Natural killer cell (primary cell): ENCODE data around the gene DAAM2. TPM values are rescaled to one million over a fixed set of nuclear protein-coding genes. Genes with fewer than 3 reads are reported as not detected.

Source experiments
- ATAC-seq, 3 donors: fragments of 150-1000 bp in 2 of 3; fragments of 200-7000 bp in 1 of 3; cut with Tn5 transposase; 1 replicate in 1 of 3; 2 replicates in 2 of 3; pipeline ENCODE4 v1.10.0; 2021; ENCODE audit warnings: mild to moderate bottlenecking in 2 of 3, moderate library complexity in 2 of 3
- DNase-seq, 2 donors: peaks; one replicate each; pipeline versions ENCODE4 v3.0.0 to v3.0.0-alpha.2; 2013 to 2021; ENCODE audit warnings: mixed read lengths in 1 of 2
- H3K27ac ChIP-seq: one replicate; pipeline ENCODE4 v1.5.1; 2013; ENCODE audit warnings: mild to moderate bottlenecking, low read length
- H3K27me3 ChIP-seq: one replicate; pipeline ENCODE4 v1.6.1; 2013; ENCODE audit warnings: low read length; ENCODE audit not compliant: control insufficient read depth, insufficient read depth
- H3K36me3 ChIP-seq: one replicate; pipeline ENCODE4 v1.6.1; 2013; ENCODE audit warnings: low read length; ENCODE audit not compliant: control insufficient read depth, insufficient read depth
- H3K4me1 ChIP-seq: one replicate; pipeline ENCODE4 v1.6.1; 2013; ENCODE audit warnings: low read length; ENCODE audit not compliant: control insufficient read depth, insufficient read depth
- H3K4me3 ChIP-seq: one replicate; pipeline ENCODE4 v1.5.1; 2013; ENCODE audit warnings: low read length
- H3K9me3 ChIP-seq: one replicate; pipeline ENCODE4 v1.6.1; 2013; ENCODE audit warnings: low read length; ENCODE audit not compliant: control insufficient read depth, insufficient read depth
- H3K27ac Mint-ChIP-seq, 2 donors: one replicate each; pipeline ENCODE4 v1.8.0; 2022; ENCODE audit warnings: mild to moderate bottlenecking in 2 of 2, mixed read lengths in 2 of 2, moderate library complexity in 1 of 2
- H3K27me3 Mint-ChIP-seq, 2 donors: one replicate each; pipeline ENCODE4 v1.8.0; 2022; ENCODE audit warnings: low read depth in 2 of 2, mixed read lengths in 2 of 2
- H3K36me3 Mint-ChIP-seq: one replicate; pipeline ENCODE4 v1.8.0; 2022; ENCODE audit warnings: mixed read lengths
- H3K4me1 Mint-ChIP-seq, 2 donors: one replicate each; pipeline ENCODE4 v1.8.0; 2022; ENCODE audit warnings: mixed read lengths in 2 of 2
- H3K4me3 Mint-ChIP-seq: one replicate; pipeline ENCODE4 v1.8.0; 2022; ENCODE audit warnings: mild to moderate bottlenecking, moderate library complexity, mixed read lengths
- H3K9me3 Mint-ChIP-seq, 2 donors: one replicate each; pipeline ENCODE4 v1.8.0; 2022; ENCODE audit warnings: mixed read lengths in 2 of 2
- WGBS: methylation state at CpG from one replicate; pipeline ENCODE4 v1.1.7; 2013; ENCODE audit warnings: missing lambda C conversion rate; ENCODE audit not compliant: insufficient coverage; 5-methylcytosine and 5-hydroxymethylcytosine counted together
- intact Hi-C: fragments of 100-400 bp; cut with micrococcal nuclease; formaldehyde crosslinking; loops from one replicate; pipeline ENCODE4 v1.14.2; 2022
- total RNA-seq, 4 donors: library from RNA; stranded (reverse); fragments of 120-200 nt in 1 of 4; gene quantifications; one replicate each; pipeline versions ENCODE4 v1.2.3 to v1.2.4, GENCODE V29; 2013 to 2022
- TF ChIP-seq, protein P1 (sequence below): fragments of 200-600 bp; IDR thresholded peaks from one replicate; pipeline ENCODE4 v1.8.0; 2022; ENCODE audit warnings: antibody characterized with exemption

The DAAM2 gene
- total RNA-seq, 3 donors from 2014 or later (not counting 1 experiment from before 2014, with no cell fraction given) = not detected

DNA sequence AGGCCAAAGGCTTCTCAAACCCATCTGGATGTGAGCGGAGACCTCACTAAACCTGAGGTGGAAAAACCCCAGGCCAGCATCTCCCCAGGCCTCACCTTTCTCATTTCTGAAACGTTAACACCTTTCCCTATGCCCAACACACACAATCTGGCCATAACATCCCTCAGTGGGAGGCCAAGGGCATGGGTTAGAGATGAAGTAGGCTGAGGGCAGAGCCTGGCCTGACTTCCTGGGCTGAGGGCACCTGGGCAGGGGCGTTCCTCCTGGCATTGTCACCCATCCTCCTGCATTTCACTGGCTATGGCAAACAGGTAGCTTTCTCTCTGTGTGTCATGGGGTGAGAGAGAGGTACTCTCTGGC is 133.7 kb downstream of the DAAM2 start:
- Histone ChIP-seq H3K4me1 (no peaks in the 10 kb centered on the region), H3K27ac (no peak overlapping the region), H3K36me3 (no peaks in the 10 kb centered on the region), H3K4me3 (no peak overlapping the region), H3K27me3 (no peaks in the 10 kb centered on the region), H3K9me3 (no peaks in the 10 kb centered on the region)
- H3K4me1 Mint-ChIP-seq = peaks cover 4 to 6% of the 10 kb centered on the region in 2 donors
- H3K27ac Mint-ChIP-seq = no peak overlapping the region
- H3K36me3 Mint-ChIP-seq = no peaks in the 10 kb centered on the region
- no peaks in the 10 kb centered on the region for H3K27me3 Mint-ChIP-seq
- 94% methylated on average over 2 of the region's 3 CpGs for WGBS
- TF ChIP-seq, protein P1, sequence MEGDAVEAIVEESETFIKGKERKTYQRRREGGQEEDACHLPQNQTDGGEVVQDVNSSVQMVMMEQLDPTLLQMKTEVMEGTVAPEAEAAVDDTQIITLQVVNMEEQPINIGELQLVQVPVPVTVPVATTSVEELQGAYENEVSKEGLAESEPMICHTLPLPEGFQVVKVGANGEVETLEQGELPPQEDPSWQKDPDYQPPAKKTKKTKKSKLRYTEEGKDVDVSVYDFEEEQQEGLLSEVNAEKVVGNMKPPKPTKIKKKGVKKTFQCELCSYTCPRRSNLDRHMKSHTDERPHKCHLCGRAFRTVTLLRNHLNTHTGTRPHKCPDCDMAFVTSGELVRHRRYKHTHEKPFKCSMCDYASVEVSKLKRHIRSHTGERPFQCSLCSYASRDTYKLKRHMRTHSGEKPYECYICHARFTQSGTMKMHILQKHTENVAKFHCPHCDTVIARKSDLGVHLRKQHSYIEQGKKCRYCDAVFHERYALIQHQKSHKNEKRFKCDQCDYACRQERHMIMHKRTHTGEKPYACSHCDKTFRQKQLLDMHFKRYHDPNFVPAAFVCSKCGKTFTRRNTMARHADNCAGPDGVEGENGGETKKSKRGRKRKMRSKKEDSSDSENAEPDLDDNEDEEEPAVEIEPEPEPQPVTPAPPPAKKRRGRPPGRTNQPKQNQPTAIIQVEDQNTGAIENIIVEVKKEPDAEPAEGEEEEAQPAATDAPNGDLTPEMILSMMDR = no peak
- intact Hi-C loops = no loop called here
- no peak for DNase-seq
- ATAC-seq = no peak
- no peak overlapping the region for H3K4me3 Mint-ChIP-seq
- H3K9me3 Mint-ChIP-seq = no peaks in the 10 kb centered on the region

DNA sequence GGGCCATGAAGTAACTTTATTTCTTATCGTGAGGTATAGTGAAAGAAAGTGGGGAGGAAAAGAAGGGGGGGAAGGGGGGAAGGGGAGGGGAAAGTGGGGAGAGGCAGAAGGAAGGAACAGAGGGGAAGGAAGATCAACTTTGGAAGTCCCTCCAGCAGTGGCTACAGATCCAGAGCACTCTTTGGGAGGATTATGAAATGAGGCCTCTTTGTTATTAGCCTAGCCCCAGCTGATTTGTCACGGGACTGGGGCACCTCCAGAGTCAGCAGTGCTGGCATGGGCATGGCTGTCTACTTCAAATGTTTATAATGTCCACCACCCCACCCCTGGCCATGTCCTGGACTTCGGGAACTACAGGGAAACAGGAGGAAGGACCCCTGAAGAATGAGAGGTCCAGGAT is 134.5 kb downstream of the DAAM2 start:
- Mint-ChIP-seq H3K9me3 (no peaks in the 10 kb centered on the region), H3K27ac (no peak overlapping the region), H3K4me1 (peaks cover 4 to 6% of the 10 kb centered on the region in 2 donors), H3K36me3 (no peaks in the 10 kb centered on the region), H3K27me3 (no peaks in the 10 kb centered on the region), H3K4me3 (no peak overlapping the region)
- 81% methylated on average over 2 of the region's 3 CpGs for WGBS
- TF ChIP-seq, protein P1 = no peak
- Histone ChIP-seq H3K4me3 (no peak overlapping the region), H3K36me3 (no peaks in the 10 kb centered on the region), H3K27ac (no peak overlapping the region), H3K9me3 (no peaks in the 10 kb centered on the region), H3K4me1 (no peaks in the 10 kb centered on the region), H3K27me3 (no peaks in the 10 kb centered on the region)
- no peak for DNase-seq
- intact Hi-C loops = no loop called here
- ATAC-seq = no peak

DNA sequence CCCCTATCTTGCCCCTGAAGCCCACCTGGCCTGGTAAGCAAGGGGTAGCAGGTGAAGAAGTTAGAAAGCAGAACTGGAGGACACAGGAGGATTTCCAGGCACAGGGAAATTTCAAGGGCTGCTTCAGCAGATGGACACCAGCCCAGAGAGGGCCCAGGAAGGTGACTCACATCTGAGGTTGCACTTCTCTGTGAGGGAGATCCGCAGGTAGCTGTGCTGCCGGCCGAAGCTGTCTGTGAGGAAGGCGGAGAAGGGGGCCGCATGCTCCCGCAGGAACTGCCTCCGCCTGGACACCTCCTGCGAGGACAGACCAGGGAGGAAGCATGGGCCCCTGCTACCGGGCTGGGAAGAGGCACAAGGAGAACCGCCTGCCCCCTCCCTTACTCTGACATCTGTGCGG is 135.0 kb downstream of the DAAM2 start:
- Histone ChIP-seq H3K27ac (no peak overlapping the region), H3K27me3 (no peaks in the 10 kb centered on the region), H3K4me1 (no peaks in the 10 kb centered on the region), H3K4me3 (no peak overlapping the region), H3K36me3 (no peaks in the 10 kb centered on the region), H3K9me3 (no peaks in the 10 kb centered on the region)
- Mint-ChIP-seq H3K27ac (no peak overlapping the region), H3K27me3 (no peaks in the 10 kb centered on the region), H3K36me3 (no peaks in the 10 kb centered on the region), H3K9me3 (no peaks in the 10 kb centered on the region), H3K4me3 (no peak overlapping the region), H3K4me1 (peaks cover 4 to 11% of the 10 kb centered on the region in 2 donors)
- DNase-seq (no peak), ATAC-seq (no peak)
- intact Hi-C loops = no loop called here
- WGBS = 94% methylated on average over 11 of the region's 11 CpGs
- TF ChIP-seq, protein P1 = no peak

DNA sequence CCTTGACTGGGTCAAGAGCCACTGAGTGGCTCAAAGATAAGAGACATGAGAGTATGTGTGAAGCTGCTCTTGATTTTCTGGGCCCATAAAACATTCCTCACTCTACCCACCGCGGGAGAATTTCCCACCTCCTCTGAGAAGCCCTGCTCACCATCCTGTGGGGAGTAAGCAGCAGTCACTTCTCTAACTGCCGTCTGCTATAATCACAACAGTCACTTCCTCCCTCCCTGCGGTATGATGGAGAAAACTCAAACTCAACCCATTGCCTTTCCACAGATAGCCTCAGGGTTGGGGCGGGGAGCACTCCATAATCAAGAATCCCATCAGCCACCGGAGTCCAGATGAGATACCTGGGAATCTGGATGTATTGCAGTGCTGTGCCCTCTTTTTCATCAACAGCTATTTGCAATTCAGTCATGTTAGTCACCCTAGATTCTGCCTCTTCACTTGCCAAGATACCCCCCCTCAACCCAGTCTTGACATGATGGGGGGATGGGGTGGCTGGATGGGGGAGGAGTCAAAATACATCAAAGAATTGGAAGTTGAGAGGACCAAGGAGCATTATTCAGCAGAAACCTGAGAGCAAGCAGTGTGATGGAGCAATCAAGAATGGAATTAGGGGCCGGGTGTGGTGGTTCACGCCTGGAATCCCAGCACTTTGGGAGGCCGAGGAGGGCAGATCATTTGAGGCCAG is 137.0 kb downstream of the DAAM2 start:
- Mint-ChIP-seq H3K36me3 (no peaks in the 10 kb centered on the region), H3K4me3 (no peak overlapping the region), H3K4me1 (peaks cover 8 to 21% of the 10 kb centered on the region in 2 donors), H3K9me3 (no peaks in the 10 kb centered on the region), H3K27ac (no peak overlapping the region), H3K27me3 (no peaks in the 10 kb centered on the region)
- H3K4me3 ChIP-seq = no peak overlapping the region
- no peaks in the 10 kb centered on the region for H3K4me1 ChIP-seq
- H3K27me3 ChIP-seq = no peaks in the 10 kb centered on the region
- no peaks in the 10 kb centered on the region for H3K36me3 ChIP-seq
- ATAC-seq (no peak), DNase-seq (no peak)
- intact Hi-C loops = no loop called here
- WGBS = 40% methylated on average over 9 of the region's 9 CpGs
- H3K9me3 ChIP-seq = no peaks in the 10 kb centered on the region
- no peak overlapping the region for H3K27ac ChIP-seq
- TF ChIP-seq, protein P1 = no peak
